ENCODE measurements around the gene TACR1.
"Not testable (repeated sequence)": the region's sequence is repeated elsewhere in the genome, so short reads cannot be mapped to it uniquely, and the experiment has no call there.

The TACR1 gene

GRCh38 chr2:75233965-75234364, 34.6 kb upstream of the TACR1 start:
- H3K4me3 ChIP-seq (ENCODE audit: low read length), result no peak overlapping the region
- TF ChIP-seq CTCF (conservative IDR thresholded peaks at IDR 0.05; ENCODE audit: low read depth, low read length), result no peak
- DNase-seq (ENCODE audit: low read depth), result no peak

GRCh38 chr2:75226617-75227016, 27.3 kb upstream of the TACR1 start:
- no peak overlapping the region for H3K4me3 ChIP-seq (ENCODE audit: low read length)
- no peak for DNase-seq (ENCODE audit: low read depth)
- TF ChIP-seq CTCF (conservative IDR thresholded peaks at IDR 0.05; ENCODE audit: low read depth, low read length), result no peak

- TF ChIP-seq CTCF (conservative IDR thresholded peaks at IDR 0.05; ENCODE audit: low read depth, low read length), result no peak
- no peak overlapping the region for H3K4me3 ChIP-seq (ENCODE audit: low read length)
- DNase-seq (ENCODE audit: low read depth), result no peak
Observed at GRCh38 chr2:75226099-75226498, 26.8 kb upstream of the TACR1 start.

- TF ChIP-seq CTCF (conservative IDR thresholded peaks at IDR 0.05; ENCODE audit: low read depth, low read length), result no peak
- DNase-seq (ENCODE audit: low read depth), result no peak
- no peak overlapping the region for H3K4me3 ChIP-seq (ENCODE audit: low read length)
Observed at GRCh38 chr2:75224636-75225094, 25.3 kb upstream of the TACR1 start.

- no peak for DNase-seq (ENCODE audit: low read depth)
- no peak overlapping the region for H3K4me3 ChIP-seq (ENCODE audit: low read length)
- no peak for TF ChIP-seq CTCF (conservative IDR thresholded peaks at IDR 0.05; ENCODE audit: low read depth, low read length)
Observed at GRCh38 chr2:75222527-75222926, 23.2 kb upstream of the TACR1 start.

GRCh38 chr2:75221862-75222261, 22.5 kb upstream of the TACR1 start:
- no peak for DNase-seq (ENCODE audit: low read depth)
- no peak for TF ChIP-seq CTCF (conservative IDR thresholded peaks at IDR 0.05; ENCODE audit: low read depth, low read length)
- no peak overlapping the region for H3K4me3 ChIP-seq (ENCODE audit: low read length)

GRCh38 chr2:75219213-75219612, 19.9 kb upstream of the TACR1 start:
- DNase-seq (ENCODE audit: low read depth); H3K4me3 ChIP-seq (ENCODE audit: low read length): not testable (repeated sequence)

- DNase-seq (ENCODE audit: low read depth), result no peak
- TF ChIP-seq CTCF (conservative IDR thresholded peaks at IDR 0.05; ENCODE audit: low read depth, low read length), result no peak
- no peak overlapping the region for H3K4me3 ChIP-seq (ENCODE audit: low read length)
Observed at GRCh38 chr2:75211266-75211770, 12.0 kb upstream of the TACR1 start.
